ENCODE measurements around the gene POLR2E. TPM values are rescaled to one million over a fixed set of nuclear protein-coding genes. Genes with fewer than 3 reads are reported as not detected.
A peak's percentile ranks its signal among the peaks of the same experiment; 100 is the strongest.

Gene POLR2E
- total and polyA plus RNA-seq, 7 donors: 82.0 to 203 (median 124) TPM

DNA sequence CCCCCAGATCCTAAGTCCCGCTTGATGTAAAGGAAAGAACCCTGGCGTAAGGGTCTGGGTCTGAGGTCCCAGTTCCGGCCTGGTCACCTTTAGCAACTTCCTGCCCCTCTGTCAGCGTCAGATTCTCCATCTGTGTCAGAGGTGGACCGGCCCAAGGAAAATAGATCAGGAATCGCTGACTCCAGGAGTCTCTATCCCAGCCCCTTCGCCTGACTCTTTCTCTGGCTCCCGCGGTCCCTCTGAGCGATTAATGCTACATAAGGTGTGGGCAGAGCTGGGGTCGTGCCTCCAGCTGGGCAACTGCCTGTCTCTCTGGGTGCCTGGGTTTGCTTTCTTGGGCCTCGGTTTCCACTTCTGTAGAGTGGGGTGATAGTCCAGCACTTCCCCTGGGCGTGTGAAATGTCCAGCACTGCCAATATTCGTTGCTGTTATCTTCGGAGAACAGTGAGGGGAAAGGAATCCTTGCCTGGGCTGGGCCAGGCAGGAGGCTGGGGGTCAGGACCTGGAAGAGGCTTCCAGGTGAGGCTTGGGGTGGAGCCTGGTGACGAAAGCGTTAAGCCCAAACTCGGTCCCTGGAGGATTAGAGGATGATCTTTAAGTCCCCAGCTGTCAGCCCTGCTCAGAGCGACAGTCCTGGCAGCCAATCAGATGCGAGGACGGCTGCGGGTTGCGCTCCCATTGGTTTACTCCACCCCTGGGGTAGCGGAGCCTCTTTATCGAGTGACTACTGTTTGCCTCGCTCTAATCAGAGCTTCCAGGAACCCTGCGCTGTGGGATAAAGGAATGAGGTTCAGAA lies 54.5 kb downstream of the POLR2E start:
- no peaks in the 10 kb centered on the region for H3K9me3 ChIP-seq
- whole genome bisulfite sequencing, 2 donors: 1 to 2% methylated on average over 27 of the region's 27 CpGs
- intact Hi-C loops (cut with DNase I): no loop called here
- peaks cover 0 to 27% (median 4%) of the 10 kb centered on the region in 4 donors for H3K36me3 ChIP-seq
- peak overlapping the region in 3 of 4 donors; percentile 55 to 66 (median 63) for H3K27ac ChIP-seq
- peak overlapping the region in 3 of 4 donors; percentile 41 to 57 (median 52) for H3K4me3 ChIP-seq
- peaks cover 0 to 35% (median 31%) of the 10 kb centered on the region in 4 donors for H3K4me1 ChIP-seq
- TF ChIP-seq CTCF (IDR thresholded peaks at IDR 0.05): no peak
- TF ChIP-seq EP300 (IDR thresholded peaks at IDR 0.05): no peak
- TF ChIP-seq POLR2A (IDR thresholded peaks at IDR 0.05): no peak
- TF ChIP-seq POLR2AphosphoS5 (IDR thresholded peaks at IDR 0.05): no peak
- DNase-seq: peak; percentile 93
- H3K27me3 ChIP-seq: peaks cover 0 to 20% (median 10%) of the 10 kb centered on the region in 3 donors

DNA sequence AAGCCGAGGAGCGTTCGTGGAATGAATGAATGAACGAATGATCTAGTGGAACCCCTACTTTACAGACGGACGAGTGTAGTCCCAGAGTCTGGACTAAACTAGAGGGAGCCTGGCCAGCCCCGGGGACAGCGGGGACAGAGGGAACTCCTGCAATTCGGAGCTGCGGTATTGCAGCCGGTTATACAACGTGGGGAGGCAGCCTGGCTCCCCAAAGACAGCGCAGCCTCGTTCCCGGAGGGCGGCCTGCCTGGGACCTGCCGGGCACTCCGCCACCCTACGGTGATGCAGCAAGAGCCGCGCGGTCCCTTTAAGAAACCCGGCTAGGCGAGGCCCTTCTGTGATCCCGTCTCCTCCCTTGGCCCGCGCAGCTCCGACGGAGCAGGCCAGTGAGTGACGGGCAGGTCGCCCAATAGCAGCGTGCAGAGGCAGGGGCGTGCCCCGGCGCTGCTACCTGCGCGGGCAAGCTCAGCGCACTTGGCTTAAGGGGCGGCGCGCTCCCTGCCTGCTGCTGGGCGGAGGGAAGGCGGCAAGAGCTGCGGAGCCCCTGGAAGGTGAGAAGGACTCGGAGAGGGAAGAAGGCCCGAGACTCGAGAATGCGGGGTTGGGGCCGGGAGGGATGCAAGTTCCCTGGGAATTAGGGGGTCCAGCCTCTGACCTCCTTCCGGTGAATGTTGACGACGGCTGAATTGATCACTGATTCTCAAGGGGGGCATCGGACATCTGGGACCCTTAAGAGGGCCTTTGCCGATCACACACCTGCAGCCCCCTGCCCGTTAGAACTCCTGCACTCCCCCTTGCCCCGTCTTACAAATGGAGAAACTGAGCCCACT lies 55.3 kb downstream of the POLR2E start, which contains the start of gene ABCA7:
Gene ABCA7 (plus strand): TSS at position 462 of the 830 bp plus-strand sequence. CDS start 1,255 bp downstream, outside the sequence.
- 1 to 3% methylated on average over 56 of the region's 56 CpGs for WGBS, 2 donors
- Histone ChIP-seq H3K27me3 (peaks cover 0 to 20% (median 10%) of the 10 kb centered on the region in 3 donors), H3K4me3 (peak within 1 kb of the TSS; percentile 19 to 57 (median 46)), H3K4me1 (peaks cover 0 to 35% (median 31%) of the 10 kb centered on the region in 4 donors), H3K9me3 (no peaks in the 10 kb centered on the region), H3K36me3 (peaks cover 0 to 32% (median 4%) of the 10 kb centered on the region in 4 donors), H3K27ac (peak within 1 kb of the TSS; percentile 49 to 66 (median 64))
- peak; percentile 99 for DNase-seq
- TF ChIP-seq CTCF (IDR thresholded peaks at IDR 0.05): no peak
- TF ChIP-seq POLR2AphosphoS5 (IDR thresholded peaks at IDR 0.05): peak in 3 of 4 donors; percentile 88 to 90 (median 90)
- peak; percentile 7 to 60 for TF ChIP-seq POLR2A (IDR thresholded peaks at IDR 0.05)
- intact Hi-C loops (cut with DNase I): loop anchor here (5.0 kb wide), 1 partner anchor 397 kb away; the partner anchor contains the start of gene RPS15

- H3K36me3 ChIP-seq: peaks cover 0 to 32% (median 4%) of the 10 kb centered on the region in 4 donors
- TF ChIP-seq EP300 (IDR thresholded peaks at IDR 0.05): no peak
- peak in 1 of 4 donors; percentile 25 for TF ChIP-seq POLR2AphosphoS5 (IDR thresholded peaks at IDR 0.05)
- H3K27me3 ChIP-seq: peaks cover 0 to 20% (median 10%) of the 10 kb centered on the region in 3 donors
- H3K4me3 ChIP-seq: peak overlapping the region in 2 of 4 donors; percentile 52 to 57
- no peaks in the 10 kb centered on the region for H3K9me3 ChIP-seq
- intact Hi-C loops (cut with DNase I): loop anchor here (5.0 kb wide), 1 partner anchor 398 kb away; the partner anchor contains the start of gene RPS15
- WGBS, 2 donors: 63 to 66% methylated on average over 22 of the region's 22 CpGs
- peak overlapping the region; percentile 49 to 66 (median 64) for H3K27ac ChIP-seq
- DNase-seq: no peak
- peaks cover 0 to 35% (median 31%) of the 10 kb centered on the region in 4 donors for H3K4me1 ChIP-seq
Observed at GRCh38 chr19:1038978-1039645, 56.1 kb downstream of the POLR2E start.

DNA sequence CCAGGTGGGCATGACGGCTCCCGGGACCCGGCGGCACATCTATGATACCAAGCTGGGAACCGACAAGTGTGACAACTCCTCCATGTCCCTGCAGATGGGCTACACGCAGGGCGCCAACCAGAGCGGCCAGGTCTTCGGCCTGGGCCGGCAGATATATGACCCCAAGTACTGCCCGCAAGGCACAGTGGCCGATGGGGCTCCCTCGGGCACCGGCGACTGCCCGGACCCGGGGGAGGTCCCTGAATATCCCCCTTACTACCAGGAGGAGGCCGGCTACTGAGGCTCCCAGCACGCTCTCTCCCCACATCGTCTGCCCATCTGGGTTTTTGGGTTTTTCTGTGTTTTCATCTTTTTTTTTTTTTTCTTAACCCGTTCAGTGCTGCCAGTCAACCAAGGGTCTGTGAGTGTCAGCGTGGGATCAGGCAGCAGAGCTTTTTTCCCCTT lies 57.5 kb downstream of the POLR2E start:
- H3K9me3 ChIP-seq: no peaks in the 10 kb centered on the region

More for the DNA sequence above, 57.5 kb downstream of the POLR2E start:
- no peak for TF ChIP-seq CTCF (IDR thresholded peaks at IDR 0.05)
- no peak for TF ChIP-seq POLR2AphosphoS5 (IDR thresholded peaks at IDR 0.05)
- TF ChIP-seq EP300 (IDR thresholded peaks at IDR 0.05): no peak
- no peak for TF ChIP-seq POLR2A (IDR thresholded peaks at IDR 0.05)
- Histone ChIP-seq H3K4me1 (peaks cover 0 to 35% (median 31%) of the 10 kb centered on the region in 4 donors), H3K4me3 (no peak overlapping the region), H3K27ac (peak overlapping the region; percentile 15 to 66 (median 50)), H3K27me3 (peaks cover 0 to 16% (median 4%) of the 10 kb centered on the region in 3 donors), H3K36me3 (peaks cover 8 to 41% (median 13%) of the 10 kb centered on the region in 4 donors)
- no peak for DNase-seq
- intact Hi-C loops (cut with DNase I): loop anchor here (5.0 kb wide), 1 partner anchor 400 kb away; the partner anchor contains the start of gene RPS15
- 56 to 79% methylated on average over 22 of the region's 22 CpGs for WGBS, 2 donors

Other genes with a start within 250 kb of the POLR2E start
- gene ELANE, start 243.1 kb downstream of the POLR2E start, total RNA-seq: 1 to 10 TPM in 3 of 4 donors, not detected in 1; 1.4 to 3.6 (median 2.3) TPM
- under 1 TPM in 1 of 3 donors, not detected in 2; 0.64 TPM for gene ELANE, start 243.1 kb downstream of the POLR2E start, polyA plus RNA-seq
- gene CFD, start 235.7 kb downstream of the POLR2E start, total RNA-seq: 100 to 1,000 TPM; 131 to 830 (median 457) TPM
- 100 to 1,000 TPM in 2 of 3 donors, 10 to 100 TPM in 1; 29.1 to 329 (median 101) TPM for gene CFD, start 235.7 kb downstream of the POLR2E start, polyA plus RNA-seq
- gene MED16, start 202.2 kb downstream of the POLR2E start, total RNA-seq: 10 to 100 TPM; 22.4 to 33.2 (median 25.6) TPM
- gene MED16, start 202.2 kb downstream of the POLR2E start, polyA plus RNA-seq: 10 to 100 TPM; 36.1 to 62.5 (median 51.7) TPM
- not detected for gene RNU6-9, start 201.9 kb downstream of the POLR2E start, total RNA-seq
- not detected for gene RNU6-9, start 201.9 kb downstream of the POLR2E start, polyA plus RNA-seq
- 10 to 100 TPM; 21.4 to 37.2 (median 27.7) TPM for gene R3HDM4, start 182.2 kb downstream of the POLR2E start, total RNA-seq
- 10 to 100 TPM; 30.5 to 85.3 (median 33.0) TPM for gene R3HDM4, start 182.2 kb downstream of the POLR2E start, polyA plus RNA-seq
- gene KISS1R, start 178.0 kb downstream of the POLR2E start, total RNA-seq: not detected
- under 1 TPM in 1 of 3 donors, not detected in 2; 0.13 TPM for gene KISS1R, start 178.0 kb downstream of the POLR2E start, polyA plus RNA-seq
- gene ARID3A, start 169.3 kb downstream of the POLR2E start, total RNA-seq: 10 to 100 TPM in 1 of 4 donors, 1 to 10 TPM in 3; 3.1 to 11.6 (median 4.3) TPM
- gene ARID3A, start 169.3 kb downstream of the POLR2E start, polyA plus RNA-seq: 1 to 10 TPM; 1.4 to 6.0 (median 1.8) TPM
- 10 to 100 TPM; 14.3 to 33.1 (median 30.4) TPM for gene WDR18, start 111.0 kb downstream of the POLR2E start, total RNA-seq
- gene WDR18, start 111.0 kb downstream of the POLR2E start, polyA plus RNA-seq: 10 to 100 TPM; 22.4 to 65.8 (median 43.8) TPM
- under 1 TPM in 1 of 4 donors, not detected in 3; 0.14 TPM for gene GRIN3B, start 95.0 kb downstream of the POLR2E start, total RNA-seq
- under 1 TPM in 1 of 3 donors, not detected in 2; 0.04 TPM for gene GRIN3B, start 95.0 kb downstream of the POLR2E start, polyA plus RNA-seq
- gene TMEM259, start 74.3 kb downstream of the POLR2E start, total RNA-seq: 100 to 1,000 TPM in 2 of 4 donors, 10 to 100 TPM in 2; 85.6 to 174 (median 126) TPM
- 100 to 1,000 TPM in 1 of 3 donors, 10 to 100 TPM in 2; 19.2 to 232 (median 25.9) TPM for gene TMEM259, start 74.3 kb downstream of the POLR2E start, polyA plus RNA-seq
- gene RNU6-2, start 73.9 kb downstream of the POLR2E start, total RNA-seq: not detected
- gene RNU6-2, start 73.9 kb downstream of the POLR2E start, polyA plus RNA-seq: not detected
- 10 to 100 TPM; 25.5 to 59.0 (median 36.3) TPM for gene CNN2, start 68.8 kb downstream of the POLR2E start, total RNA-seq
- gene CNN2, start 68.8 kb downstream of the POLR2E start, polyA plus RNA-seq: 100 to 1,000 TPM in 1 of 3 donors, 10 to 100 TPM in 2; 48.0 to 115 (median 53.9) TPM
- gene ABCA7, start 55.3 kb downstream of the POLR2E start, total RNA-seq: 10 to 100 TPM in 2 of 4 donors, 1 to 10 TPM in 2; 3.8 to 20.5 (median 10.9) TPM
- 10 to 100 TPM in 1 of 3 donors, 1 to 10 TPM in 2; 1.8 to 25.1 (median 9.9) TPM for gene ABCA7, start 55.3 kb downstream of the POLR2E start, polyA plus RNA-seq
- 10 to 100 TPM; 12.8 to 21.6 (median 18.2) TPM for gene ARHGAP45, start 28.2 kb downstream of the POLR2E start, total RNA-seq
- 100 to 1,000 TPM in 1 of 3 donors, 10 to 100 TPM in 2; 38.6 to 103 (median 39.0) TPM for gene ARHGAP45, start 28.2 kb downstream of the POLR2E start, polyA plus RNA-seq
- 100 to 1,000 TPM; 269 to 433 (median 371) TPM for gene GPX4, start 8.6 kb upstream of the POLR2E start, total RNA-seq
- 100 to 1,000 TPM; 311 to 662 (median 643) TPM for gene GPX4, start 8.6 kb upstream of the POLR2E start, polyA plus RNA-seq
- 10 to 100 TPM in 3 of 4 donors, 1 to 10 TPM in 1; 6.8 to 91.9 (median 14.7) TPM for gene SBNO2, start 78.9 kb upstream of the POLR2E start, total RNA-seq
- 10 to 100 TPM; 11.4 to 75.0 (median 14.8) TPM for gene SBNO2, start 78.9 kb upstream of the POLR2E start, polyA plus RNA-seq
- 10 to 100 TPM; 36.4 to 51.0 (median 42.7) TPM for gene STK11, start 110.4 kb upstream of the POLR2E start, total RNA-seq
- gene STK11, start 110.4 kb upstream of the POLR2E start, polyA plus RNA-seq: 10 to 100 TPM; 31.2 to 86.5 (median 41.8) TPM
- gene CBARP, start 142.6 kb upstream of the POLR2E start, total RNA-seq: under 1 TPM in 3 of 4 donors, not detected in 1; 0.36 to 0.82 (median 0.81) TPM
- gene CBARP, start 142.6 kb upstream of the POLR2E start, polyA plus RNA-seq: under 1 TPM in 1 of 3 donors, not detected in 2; 0.36 TPM
- gene ATP5F1D, start 146.4 kb upstream of the POLR2E start, total RNA-seq: 100 to 1,000 TPM in 3 of 4 donors, 10 to 100 TPM in 1; 74.7 to 112 (median 104) TPM
- 100 to 1,000 TPM; 294 to 390 (median 352) TPM for gene ATP5F1D, start 146.4 kb upstream of the POLR2E start, polyA plus RNA-seq
- 10 to 100 TPM; 14.6 to 70.3 (median 15.4) TPM for gene MIDN, start 153.2 kb upstream of the POLR2E start, total RNA-seq
- gene MIDN, start 153.2 kb upstream of the POLR2E start, polyA plus RNA-seq: 10 to 100 TPM; 42.1 to 87.0 (median 57.7) TPM
- gene CIRBP, start 174.0 kb upstream of the POLR2E start, total RNA-seq: 1,000 to 10,000 TPM in 1 of 4 donors, 100 to 1,000 TPM in 3; 602 to 1,004 (median 791) TPM
- 100 to 1,000 TPM; 129 to 455 (median 265) TPM for gene CIRBP, start 174.0 kb upstream of the POLR2E start, polyA plus RNA-seq
- 10 to 100 TPM; 24.7 to 49.3 (median 29.8) TPM for gene FAM174C, start 180.2 kb upstream of the POLR2E start, total RNA-seq
- gene FAM174C, start 180.2 kb upstream of the POLR2E start, polyA plus RNA-seq: 10 to 100 TPM; 37.0 to 87.8 (median 60.1) TPM
- gene EFNA2, start 190.5 kb upstream of the POLR2E start, total RNA-seq: not detected
- gene EFNA2, start 190.5 kb upstream of the POLR2E start, polyA plus RNA-seq: 10 to 100 TPM; 23.4 to 40.6 (median 25.2) TPM

Measured in sigmoid colon (tissue), 7 donors.